Measurements from ENCODE around the gene GSC2.

DNA sequence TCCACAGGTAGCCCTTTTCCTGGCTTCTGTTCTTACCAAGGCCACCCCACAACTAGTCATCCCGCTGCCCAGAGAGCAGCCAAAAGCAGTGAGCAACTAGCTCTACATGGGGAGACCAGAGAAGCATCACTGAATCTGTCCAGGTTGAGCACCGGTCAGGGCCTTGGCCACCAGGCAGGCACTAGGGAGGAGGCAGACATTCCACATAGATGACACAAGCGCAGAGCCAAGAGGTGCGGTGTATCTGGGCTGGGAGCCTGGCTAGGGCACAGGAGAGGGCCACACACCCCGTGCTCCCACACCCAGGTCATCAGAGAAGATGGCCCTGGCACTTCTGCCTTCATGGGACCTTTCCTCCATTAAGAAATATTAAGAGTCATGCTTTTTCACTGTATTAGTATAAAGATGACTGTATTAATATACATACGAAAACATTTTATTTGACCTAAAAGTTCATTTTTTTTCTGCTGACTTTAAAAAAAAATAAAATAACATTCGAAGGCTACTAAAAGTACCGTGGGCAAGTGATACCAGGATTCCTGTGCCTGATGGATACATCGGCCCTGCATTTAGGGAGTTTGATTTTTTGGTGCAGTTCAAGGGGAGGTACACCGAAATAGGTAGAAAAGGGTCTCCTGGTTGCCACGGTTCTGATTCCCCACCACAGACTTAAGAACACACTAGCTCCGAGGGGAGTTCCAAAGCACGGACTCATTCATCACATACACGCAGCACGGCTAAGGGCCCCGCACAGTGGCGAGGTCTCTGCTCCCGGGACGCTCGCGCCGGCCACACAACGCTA is 29.1 kb downstream of the GSC2 start:
- TF ChIP-seq, protein P1, sequence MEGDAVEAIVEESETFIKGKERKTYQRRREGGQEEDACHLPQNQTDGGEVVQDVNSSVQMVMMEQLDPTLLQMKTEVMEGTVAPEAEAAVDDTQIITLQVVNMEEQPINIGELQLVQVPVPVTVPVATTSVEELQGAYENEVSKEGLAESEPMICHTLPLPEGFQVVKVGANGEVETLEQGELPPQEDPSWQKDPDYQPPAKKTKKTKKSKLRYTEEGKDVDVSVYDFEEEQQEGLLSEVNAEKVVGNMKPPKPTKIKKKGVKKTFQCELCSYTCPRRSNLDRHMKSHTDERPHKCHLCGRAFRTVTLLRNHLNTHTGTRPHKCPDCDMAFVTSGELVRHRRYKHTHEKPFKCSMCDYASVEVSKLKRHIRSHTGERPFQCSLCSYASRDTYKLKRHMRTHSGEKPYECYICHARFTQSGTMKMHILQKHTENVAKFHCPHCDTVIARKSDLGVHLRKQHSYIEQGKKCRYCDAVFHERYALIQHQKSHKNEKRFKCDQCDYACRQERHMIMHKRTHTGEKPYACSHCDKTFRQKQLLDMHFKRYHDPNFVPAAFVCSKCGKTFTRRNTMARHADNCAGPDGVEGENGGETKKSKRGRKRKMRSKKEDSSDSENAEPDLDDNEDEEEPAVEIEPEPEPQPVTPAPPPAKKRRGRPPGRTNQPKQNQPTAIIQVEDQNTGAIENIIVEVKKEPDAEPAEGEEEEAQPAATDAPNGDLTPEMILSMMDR (IDR thresholded peaks at IDR 0.05) = no peak
- TF ChIP-seq POLR2AphosphoS5 (IDR thresholded peaks at IDR 0.05) = peak in 1 of 2 donors; percentile 36

Measured in upper lobe of left lung (tissue), 4 donors.